ENCODE data around the gene CRABP1. TPM values are rescaled to one million over a fixed set of nuclear protein-coding genes. Genes with fewer than 3 reads are reported as not detected.

CRABP1 gene
- total and polyA plus RNA-seq, 10 of the 15 experiments (the other 5 are each of a cell fraction or from before 2014, with no cell fraction given) = 0.21 to 0.41 TPM; not detected in 8

- CTCF ChIA-PET = interaction anchor here (0.6 to 13.8 kb wide), 3 partner anchors 115 to 190 kb away, joined by 3 to 175 read pairs (median 3); no protein-coding TSS in a partner anchor
- Histone ChIP-seq H3K27ac (ENCODE audit: control insufficient read depth, insufficient read depth) (no peak overlapping the region), H3K4me1 (ENCODE audit: control insufficient read depth, insufficient read depth, low read length) (peaks cover 3% of the 10 kb centered on the region; the same call in 1 of the 2 replicates), H3K27me3 (replicated peaks in 1 of 2; ENCODE audit: control insufficient read depth in 2 of 2, insufficient read depth in 2 of 2, low read length in 1 of 2) (no peaks in the 10 kb centered on the region), H3K4me3 (no peak overlapping the region), H3K79me2 (ENCODE audit: control insufficient read depth, insufficient read depth, low read length) (no peaks in the 10 kb centered on the region), H3K9ac (ENCODE audit: control insufficient read depth, insufficient read depth, low read length) (no peak overlapping the region), H3K36me3 (ENCODE audit: control insufficient read depth in 2 of 2, insufficient read depth in 2 of 2, low read length in 1 of 2) (no peaks in the 10 kb centered on the region), H3K9me3 (replicated peaks; ENCODE audit: control insufficient read depth, insufficient read depth, low read length) (no peaks in the 10 kb centered on the region; the same call in 2 of the 3 replicates), H2AFZ (ENCODE audit: control insufficient read depth, low read depth, low read length) (no peak overlapping the region), H3K4me2 (ENCODE audit: control insufficient read depth, insufficient read depth) (no peak overlapping the region), H4K20me1 (ENCODE audit: control insufficient read depth, insufficient read depth) (no peaks in the 10 kb centered on the region)
- in situ Hi-C loops (cut with MboI) = loop anchor here (5.0 kb wide), 1 partner anchor 128 kb away; no protein-coding TSS in a partner anchor
- BruUV-seq (replicated peaks) = no TSS peak
- ATAC-seq (no peak), FAIRE-seq (no peak), DNase-seq (ENCODE audit: low read depth, low spot score) (no peak)
- RAD21 ChIA-PET (ENCODE audit: unreplicated experiment) = interaction anchor here (1.2 to 2.3 kb wide), 2 partner anchors 12 to 118 kb away, joined by 3 to 7 read pairs; no protein-coding TSS in a partner anchor
- SMC1A ChIA-PET (ENCODE audit: uncharacterized antibody, unreplicated experiment) = interaction anchor here (0.6 kb wide), 1 partner anchor 1535 kb away, joined by 3 read pairs; no protein-coding TSS in a partner anchor
- no peak for TF ChIP-seq E2F4 (IDR thresholded peaks at IDR 0.05; ENCODE audit: low read depth, low read length)
- TF ChIP-seq RUNX3 (IDR thresholded peaks at IDR 0.05; ENCODE audit: low read length) = no peak
- TF ChIP-seq NFXL1 (IDR thresholded peaks at IDR 0.05; ENCODE audit: borderline replicate concordance) = no peak
- no peak for TF ChIP-seq HSF1 (IDR thresholded peaks at IDR 0.05; ENCODE audit: low read depth, low read length)
- TF ChIP-seq STAT3 (IDR thresholded peaks at IDR 0.05; ENCODE audit: low read depth, low read length) = no peak
- 82% methylated on average over 9 of the region's 9 CpGs for WGBS (ENCODE audit: insufficient coverage, insufficient replicate concordance, low lambda C conversion rate, missing lambda C conversion rate)
- POLR2A ChIA-PET = no interaction called here
- intact Hi-C loops (cut with micrococcal nuclease; ENCODE audit: unreplicated experiment) = loop anchor here (5.0 kb wide), 2 partner anchors 178 to 403 kb away; no protein-coding TSS in a partner anchor
Observed at GRCh38 chr15:78304216-78305066, 35.7 kb upstream of the CRABP1 start.

Measured in GM12878 (cell line).